Activated naive CD8-positive, alpha-beta T cell treated with anti-CD3 and anti-CD28 coated beads for 36 hours (primary cell): ENCODE data around the gene LST1. TPM values are rescaled to one million over a fixed set of nuclear protein-coding genes. Genes with fewer than 3 reads are reported as not detected.
A peak's percentile ranks its signal among the peaks of the same experiment; 100 is the strongest.

Experiments used
- DNase-seq: peaks from one replicate; pipeline ENCODE4 v3.0.0; 2021
- H3K27ac Mint-ChIP-seq: one replicate; pipeline ENCODE4 v1.8.0; 2022; ENCODE audit warnings: mild to moderate bottlenecking, moderate library complexity, mixed read lengths
- H3K27me3 Mint-ChIP-seq: one replicate; pipeline ENCODE4 v1.8.0; 2022; ENCODE audit warnings: mild to moderate bottlenecking, mixed read lengths
- H3K36me3 Mint-ChIP-seq: one replicate; pipeline ENCODE4 v1.8.0; 2021; ENCODE audit warnings: mild to moderate bottlenecking, mixed read lengths
- H3K4me1 Mint-ChIP-seq: one replicate; pipeline ENCODE4 v1.8.0; 2021; ENCODE audit warnings: mixed read lengths
- H3K4me3 Mint-ChIP-seq: one replicate; pipeline ENCODE4 v1.8.0; 2022; ENCODE audit warnings: mild to moderate bottlenecking, moderate library complexity, mixed read lengths
- H3K9me3 Mint-ChIP-seq: one replicate; pipeline ENCODE4 v1.8.0; 2022; ENCODE audit warnings: mixed read lengths
- total RNA-seq, 2 experiments: library from RNA; stranded (reverse); gene quantifications; one replicate each; pipeline ENCODE4 v1.2.3, GENCODE V29; 2021

Gene LST1
- total RNA-seq, 2 experiments from 2014 or later, result 29.1 TPM

DNA sequence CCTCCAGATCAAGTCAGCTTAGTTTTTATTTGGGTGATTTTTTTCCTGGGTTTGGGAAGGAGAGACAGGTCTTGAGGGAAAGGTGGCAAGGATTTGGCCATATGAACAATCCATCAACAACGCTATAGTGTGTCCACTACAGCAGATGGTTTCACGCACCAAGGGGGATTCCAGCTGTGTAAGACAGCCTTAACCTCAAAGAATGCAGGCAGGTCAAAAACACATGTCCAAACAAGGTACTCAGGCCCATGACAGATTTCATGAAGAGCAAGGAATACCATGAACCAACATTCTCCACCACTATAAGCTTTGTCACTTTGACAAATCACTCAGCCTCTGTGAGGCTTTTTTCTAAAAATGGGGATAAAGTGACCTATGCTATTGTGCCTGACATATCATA is 30.9 kb downstream of the LST1 start:
- DNase-seq, result no peak
- peaks cover 32% of the 10 kb centered on the region for H3K36me3 Mint-ChIP-seq
- H3K27me3 Mint-ChIP-seq, result peaks cover 4% of the 10 kb centered on the region
- H3K4me3 Mint-ChIP-seq, result peak overlapping the region; percentile 90
- H3K9me3 Mint-ChIP-seq, result no peaks in the 10 kb centered on the region
- H3K27ac Mint-ChIP-seq, result peak overlapping the region; percentile 92
- peaks cover 39% of the 10 kb centered on the region for H3K4me1 Mint-ChIP-seq

DNA sequence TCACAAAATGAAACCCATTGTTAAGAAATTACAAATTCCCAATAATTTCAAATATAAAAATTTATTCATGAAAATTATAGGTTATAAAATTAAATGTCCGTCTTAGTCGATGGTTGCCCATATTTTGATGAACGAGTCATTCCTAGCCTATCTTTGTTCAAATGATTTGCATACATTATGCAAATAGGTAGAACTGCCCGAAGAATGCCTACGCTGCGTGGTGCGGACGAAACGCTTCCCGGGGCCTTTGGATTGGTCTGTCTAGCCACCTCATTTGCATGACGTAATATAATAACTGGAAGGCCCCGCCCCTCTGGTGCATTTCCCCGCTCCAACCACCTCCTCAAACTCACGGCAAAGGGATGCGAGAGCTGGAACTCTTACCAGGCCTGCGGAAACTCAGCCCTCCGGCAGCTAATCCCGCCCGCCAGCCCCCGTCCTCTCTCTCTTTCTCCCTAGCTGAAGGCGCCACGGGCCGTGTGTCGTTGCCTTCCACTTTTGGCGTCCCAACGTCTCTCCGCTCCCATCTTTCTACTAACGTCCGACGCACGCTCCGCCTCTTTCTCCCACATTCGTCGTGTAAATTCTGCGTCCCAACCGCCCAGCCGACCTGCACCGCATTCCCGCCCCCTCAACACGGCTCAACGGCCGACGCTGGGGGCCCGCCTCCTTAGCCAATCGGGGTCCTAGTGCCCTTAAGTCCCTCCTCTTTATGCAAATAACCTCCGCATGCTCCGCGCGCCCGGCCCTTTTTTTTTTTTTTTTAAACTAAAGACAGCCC is 33.9 kb downstream of the LST1 start:
- Mint-ChIP-seq H3K36me3 (peaks cover 54% of the 10 kb centered on the region), H3K4me1 (peaks cover 43% of the 10 kb centered on the region)

DNA sequence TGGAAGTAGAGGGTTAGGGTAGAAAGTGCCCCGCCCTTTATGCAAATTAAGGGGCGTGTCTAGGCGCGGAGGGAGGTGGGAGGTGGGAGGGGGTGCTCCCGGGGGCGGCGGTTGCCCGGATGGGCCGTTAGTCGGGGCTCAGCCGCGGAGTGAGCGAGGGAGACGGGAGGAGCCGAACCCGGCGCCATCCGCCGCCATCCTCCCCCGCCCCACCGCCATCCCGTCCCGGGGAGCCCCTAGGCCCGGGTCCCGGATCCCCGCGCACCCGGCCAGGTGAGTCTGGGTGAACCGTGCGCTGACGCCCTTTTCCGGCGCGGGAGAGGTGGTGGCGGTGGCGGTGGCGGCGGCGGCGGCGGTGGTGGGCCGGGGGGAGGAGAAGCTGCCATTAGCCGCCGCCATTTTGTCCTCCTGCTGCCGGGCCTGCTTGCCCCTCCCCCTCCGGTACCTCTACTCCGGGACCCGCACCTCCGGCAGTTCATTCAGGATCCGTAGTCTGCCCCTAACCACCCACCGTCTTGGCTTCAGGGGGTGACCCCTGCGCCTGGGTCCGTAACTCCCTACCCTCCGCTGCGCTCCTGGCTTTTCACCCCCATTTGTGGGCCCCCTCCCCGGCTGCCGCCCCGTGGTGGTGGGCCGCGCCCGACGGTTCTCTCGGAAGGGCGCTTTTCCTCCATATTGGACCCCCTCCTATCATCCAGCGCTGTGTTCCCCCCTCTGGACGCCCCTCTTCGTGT is 34.7 kb downstream of the LST1 start, which contains the start of gene PRRC2A:
PRRC2A (plus strand) TSS at position 130 of the 734 bp plus-strand sequence. CDS start 2,075 bp downstream, outside the sequence.
- Mint-ChIP-seq H3K4me3 (peak within 1 kb of the TSS; percentile 85), H3K9me3 (no peaks in the 10 kb centered on the region), H3K27ac (peak within 1 kb of the TSS; percentile 97), H3K4me1 (peaks cover 35% of the 10 kb centered on the region), H3K36me3 (peaks cover 60% of the 10 kb centered on the region), H3K27me3 (peaks cover 4% of the 10 kb centered on the region)
- no peak for DNase-seq

More for the DNA sequence above, 33.9 kb downstream of the LST1 start:
- peak overlapping the region; percentile 97 for H3K27ac Mint-ChIP-seq
- peaks cover 4% of the 10 kb centered on the region for H3K27me3 Mint-ChIP-seq
- DNase-seq, result peak; percentile 98
- H3K4me3 Mint-ChIP-seq, result peak overlapping the region; percentile 85
- no peaks in the 10 kb centered on the region for H3K9me3 Mint-ChIP-seq

DNA sequence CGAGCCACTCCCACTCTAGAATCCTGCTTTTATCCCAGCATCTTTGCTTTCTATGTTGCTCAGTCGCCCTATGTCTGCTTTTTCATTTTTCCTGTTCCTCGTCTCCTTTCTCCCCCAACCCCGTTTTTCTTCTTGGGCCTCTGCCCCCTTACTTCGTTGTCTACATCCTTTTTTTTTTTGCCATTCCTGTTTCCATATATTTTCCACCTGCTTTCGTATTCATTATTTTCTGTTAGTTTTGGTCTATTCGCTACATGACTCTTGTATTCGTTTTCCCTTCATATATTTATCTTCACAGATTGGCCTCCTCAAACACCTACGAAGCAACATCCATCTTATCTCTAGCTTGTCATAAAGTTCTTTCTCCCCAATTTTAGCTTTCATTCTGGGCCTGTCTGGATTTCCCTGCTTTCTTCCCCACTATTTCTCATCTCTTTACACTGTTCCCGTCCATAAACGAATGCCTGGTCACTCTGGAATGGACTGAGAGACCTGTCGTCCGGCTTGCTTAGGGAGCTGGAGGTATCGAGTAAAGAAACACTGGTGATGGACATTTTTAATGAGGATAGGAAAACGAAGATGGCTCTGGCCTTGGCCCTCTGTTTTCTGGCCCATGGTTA is 35.4 kb downstream of the LST1 start:
- no peak for DNase-seq
- Mint-ChIP-seq H3K27me3 (peaks cover 4% of the 10 kb centered on the region), H3K4me1 (peaks cover 31% of the 10 kb centered on the region), H3K27ac (peak overlapping the region; percentile 97), H3K36me3 (peaks cover 61% of the 10 kb centered on the region), H3K4me3 (peak overlapping the region; percentile 85), H3K9me3 (no peaks in the 10 kb centered on the region)

DNA sequence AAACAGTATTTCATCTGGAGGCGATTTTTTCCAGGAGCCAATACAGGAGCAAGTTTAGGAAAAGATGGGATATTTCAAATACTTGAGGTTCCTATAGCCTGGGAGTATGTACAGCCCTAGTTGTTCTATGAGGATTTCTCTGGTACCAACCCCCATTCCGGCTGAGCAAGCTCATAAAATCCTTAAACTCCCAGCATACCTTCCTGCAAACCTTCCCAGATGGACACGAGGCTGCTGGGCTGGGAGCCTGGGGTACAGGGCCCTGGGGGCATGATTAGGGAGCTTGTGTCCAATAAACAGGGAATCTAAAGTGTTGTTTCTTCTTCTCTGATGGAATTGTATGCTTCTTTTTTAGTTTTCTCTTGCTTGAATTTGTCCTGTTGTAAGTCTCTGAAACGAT is 35.9 kb downstream of the LST1 start:
- H3K27ac Mint-ChIP-seq, result peak overlapping the region; percentile 97
- DNase-seq, result no peak
- H3K4me3 Mint-ChIP-seq, result peak overlapping the region; percentile 85
- H3K4me1 Mint-ChIP-seq, result peaks cover 26% of the 10 kb centered on the region
- H3K36me3 Mint-ChIP-seq, result peaks cover 59% of the 10 kb centered on the region
- H3K9me3 Mint-ChIP-seq, result no peaks in the 10 kb centered on the region
- H3K27me3 Mint-ChIP-seq, result peaks cover 4% of the 10 kb centered on the region

DNA sequence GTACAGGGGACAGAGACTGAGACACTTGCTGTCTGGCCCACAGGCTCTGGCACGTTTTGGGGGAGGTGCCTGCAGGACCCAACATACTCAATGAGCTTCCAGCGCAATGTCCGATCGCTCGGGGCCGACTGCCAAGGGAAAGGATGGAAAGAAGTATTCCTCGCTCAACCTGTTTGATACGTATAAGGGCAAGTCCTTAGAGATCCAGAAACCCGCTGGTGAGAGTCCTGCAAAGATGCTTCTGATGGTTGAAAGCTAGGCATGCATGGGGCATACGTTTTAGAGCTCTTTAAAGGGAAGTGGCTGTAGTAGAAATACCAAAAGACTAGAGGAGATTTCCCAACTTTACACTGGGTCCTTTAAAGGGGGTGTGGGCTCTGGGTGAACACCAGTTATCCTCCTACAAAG is 36.6 kb downstream of the LST1 start:
- H3K9me3 Mint-ChIP-seq, result no peaks in the 10 kb centered on the region
- peak overlapping the region; percentile 97 for H3K27ac Mint-ChIP-seq
- peaks cover 23% of the 10 kb centered on the region for H3K4me1 Mint-ChIP-seq
- peaks cover 65% of the 10 kb centered on the region for H3K36me3 Mint-ChIP-seq
- H3K27me3 Mint-ChIP-seq, result peaks cover 4% of the 10 kb centered on the region
- H3K4me3 Mint-ChIP-seq, result peak overlapping the region; percentile 85
- no peak for DNase-seq

DNA sequence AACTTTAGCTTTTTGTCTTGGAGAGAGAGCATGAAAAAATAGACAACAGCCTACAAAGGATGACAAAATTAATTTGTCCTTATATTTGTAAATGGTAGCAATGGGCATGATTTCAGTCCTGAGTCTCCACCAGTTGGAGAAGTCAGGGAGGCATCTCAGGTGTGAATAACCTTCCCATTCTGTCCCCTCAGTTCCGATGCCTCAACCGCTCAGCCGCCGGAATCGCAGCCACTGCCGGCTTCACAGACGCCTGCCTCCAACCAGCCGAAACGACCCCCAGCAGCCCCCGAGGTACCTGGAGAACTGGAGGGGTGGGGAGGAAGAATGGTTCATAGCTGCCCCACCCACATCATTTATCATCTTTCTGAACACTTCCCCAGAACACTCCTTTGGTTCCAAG is 38.0 kb downstream of the LST1 start:
- Mint-ChIP-seq H3K27ac (peak overlapping the region; percentile 17), H3K4me3 (no peak overlapping the region), H3K9me3 (no peaks in the 10 kb centered on the region), H3K36me3 (peaks cover 64% of the 10 kb centered on the region), H3K4me1 (peaks cover 18% of the 10 kb centered on the region), H3K27me3 (peaks cover 4% of the 10 kb centered on the region)
- DNase-seq, result no peak

DNA sequence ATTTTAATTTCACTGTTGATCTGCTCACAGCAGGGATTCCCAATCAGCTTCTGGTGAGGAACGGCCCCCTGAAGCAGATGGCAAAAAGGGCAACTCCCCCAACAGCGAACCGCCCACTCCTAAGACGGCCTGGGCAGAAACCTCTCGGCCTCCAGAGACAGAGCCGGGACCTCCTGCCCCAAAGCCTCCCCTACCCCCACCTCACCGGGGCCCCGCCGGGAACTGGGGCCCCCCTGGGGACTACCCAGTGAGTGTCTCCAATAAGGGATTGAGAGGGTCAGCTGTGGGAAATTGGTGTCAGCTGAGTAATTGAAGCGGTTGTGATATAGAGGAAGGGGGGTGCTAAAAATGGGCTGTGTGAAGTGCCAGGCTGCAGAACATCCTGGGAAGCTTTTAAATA is 40.9 kb downstream of the LST1 start:
- Mint-ChIP-seq H3K36me3 (peaks cover 69% of the 10 kb centered on the region), H3K9me3 (no peaks in the 10 kb centered on the region), H3K4me1 (peaks cover 16% of the 10 kb centered on the region), H3K27me3 (no peaks in the 10 kb centered on the region), H3K27ac (peak overlapping the region; percentile 43), H3K4me3 (no peak overlapping the region)
- DNase-seq, result no peak

DNA sequence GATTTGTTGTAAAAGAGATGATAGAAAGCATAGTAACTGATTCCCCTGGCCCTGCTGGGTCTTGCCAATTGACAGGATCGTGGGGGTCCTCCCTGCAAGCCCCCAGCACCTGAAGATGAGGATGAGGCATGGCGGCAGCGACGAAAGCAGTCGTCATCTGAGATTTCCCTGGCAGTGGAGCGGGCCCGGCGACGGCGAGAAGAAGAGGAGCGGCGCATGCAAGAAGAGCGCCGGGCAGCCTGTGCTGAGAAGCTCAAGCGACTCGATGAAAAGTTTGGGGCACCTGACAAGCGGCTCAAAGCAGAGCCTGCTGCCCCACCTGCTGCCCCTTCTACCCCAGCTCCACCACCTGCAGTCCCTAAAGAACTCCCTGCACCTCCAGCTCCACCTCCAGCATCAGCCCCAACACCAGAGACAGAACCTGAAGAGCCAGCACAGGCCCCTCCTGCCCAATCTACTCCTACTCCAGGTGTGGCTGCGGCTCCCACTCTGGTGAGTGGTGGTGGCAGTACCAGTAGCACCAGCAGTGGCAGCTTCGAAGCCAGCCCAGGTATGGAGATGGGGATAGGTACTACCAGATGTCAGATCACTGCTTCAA is 41.7 kb downstream of the LST1 start:
- no peaks in the 10 kb centered on the region for H3K9me3 Mint-ChIP-seq
- peaks cover 8% of the 10 kb centered on the region for H3K4me1 Mint-ChIP-seq
- H3K36me3 Mint-ChIP-seq, result peaks cover 62% of the 10 kb centered on the region
- no peaks in the 10 kb centered on the region for H3K27me3 Mint-ChIP-seq
- peak overlapping the region; percentile 50 for H3K27ac Mint-ChIP-seq
- H3K4me3 Mint-ChIP-seq, result no peak overlapping the region
- no peak for DNase-seq

DNA sequence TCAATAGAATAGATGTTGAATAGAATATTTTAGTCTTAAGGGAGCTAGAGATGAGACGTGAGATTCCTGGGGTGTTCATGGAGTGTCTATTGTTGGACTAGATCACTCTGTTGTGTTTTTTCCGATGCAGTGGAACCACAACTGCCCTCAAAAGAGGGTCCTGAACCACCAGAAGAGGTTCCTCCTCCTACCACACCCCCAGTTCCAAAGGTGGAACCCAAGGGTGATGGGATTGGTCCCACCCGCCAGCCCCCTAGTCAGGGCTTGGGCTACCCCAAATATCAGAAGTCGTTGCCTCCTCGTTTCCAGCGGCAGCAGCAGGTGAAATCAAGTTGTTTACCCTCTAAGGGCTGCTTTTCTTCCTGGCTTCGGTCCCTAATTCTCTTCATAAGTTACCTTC is 42.9 kb downstream of the LST1 start:
- Mint-ChIP-seq H3K27ac (no peak overlapping the region), H3K36me3 (peaks cover 55% of the 10 kb centered on the region)

DNA sequence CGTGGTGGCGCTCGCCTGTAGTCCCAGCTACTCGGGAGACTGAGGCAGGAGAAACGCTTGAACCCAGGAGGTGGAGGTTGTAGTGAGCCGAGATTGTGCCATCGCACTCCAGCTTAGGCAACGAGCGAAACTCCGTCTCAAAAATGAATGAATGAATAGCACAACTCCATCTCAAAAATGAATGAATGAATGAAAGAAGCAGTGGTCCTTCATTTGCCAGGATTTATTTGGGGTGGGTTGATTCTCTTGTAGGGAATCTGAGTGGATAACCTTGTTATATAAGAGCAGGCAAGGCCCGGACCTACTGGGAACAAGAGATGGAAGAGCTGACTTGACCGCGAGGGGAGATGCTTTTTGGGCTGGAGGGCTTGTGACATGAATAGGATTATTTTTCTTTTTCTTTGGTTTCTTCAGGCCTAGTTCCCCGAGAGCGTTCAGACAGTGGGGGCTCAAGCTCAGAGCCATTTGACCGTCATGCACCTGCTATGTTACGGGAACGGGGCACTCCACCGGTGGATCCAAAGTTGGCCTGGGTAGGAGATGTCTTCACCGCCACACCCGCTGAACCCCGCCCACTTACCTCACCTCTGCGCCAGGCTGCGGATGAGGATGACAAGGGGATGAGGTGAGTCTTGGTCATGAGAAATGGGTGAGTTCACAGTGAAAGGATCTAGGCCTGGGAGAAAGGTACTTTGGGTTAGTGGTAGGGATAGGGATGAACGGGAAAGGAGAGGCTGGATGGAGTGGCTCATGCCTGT is 44.3 kb downstream of the LST1 start:
- H3K27me3 Mint-ChIP-seq, result no peaks in the 10 kb centered on the region
- H3K4me1 Mint-ChIP-seq, result peaks cover 6% of the 10 kb centered on the region
- H3K36me3 Mint-ChIP-seq, result peaks cover 47% of the 10 kb centered on the region
- peak overlapping the region; percentile 75 for H3K27ac Mint-ChIP-seq
- no peak overlapping the region for H3K4me3 Mint-ChIP-seq
- DNase-seq, result no peak
- H3K9me3 Mint-ChIP-seq, result no peaks in the 10 kb centered on the region

More for the DNA sequence above, 42.9 kb downstream of the LST1 start:
- no peaks in the 10 kb centered on the region for H3K9me3 Mint-ChIP-seq
- no peaks in the 10 kb centered on the region for H3K27me3 Mint-ChIP-seq
- H3K4me1 Mint-ChIP-seq, result peaks cover 6% of the 10 kb centered on the region
- H3K4me3 Mint-ChIP-seq, result no peak overlapping the region
- no peak for DNase-seq

DNA sequence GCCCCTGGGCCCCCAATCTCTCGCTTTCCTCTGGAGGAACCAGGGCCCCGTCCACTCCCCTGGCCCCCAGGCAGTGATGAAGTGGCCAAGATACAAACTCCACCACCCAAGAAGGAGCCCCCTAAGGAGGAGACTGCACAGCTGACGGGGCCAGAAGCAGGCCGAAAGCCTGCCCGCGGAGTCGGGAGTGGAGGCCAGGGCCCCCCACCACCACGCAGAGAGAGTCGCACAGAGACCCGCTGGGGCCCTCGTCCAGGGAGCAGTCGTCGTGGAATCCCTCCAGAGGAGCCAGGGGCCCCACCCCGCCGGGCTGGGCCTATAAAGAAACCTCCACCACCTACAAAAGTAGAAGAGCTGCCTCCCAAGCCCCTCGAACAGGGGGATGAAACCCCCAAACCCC is 45.1 kb downstream of the LST1 start:
- no peaks in the 10 kb centered on the region for H3K27me3 Mint-ChIP-seq
- H3K9me3 Mint-ChIP-seq, result no peaks in the 10 kb centered on the region
- H3K36me3 Mint-ChIP-seq, result peaks cover 40% of the 10 kb centered on the region
- no peak for DNase-seq
- peak overlapping the region; percentile 75 for H3K27ac Mint-ChIP-seq
- peaks cover 3% of the 10 kb centered on the region for H3K4me1 Mint-ChIP-seq
- no peak overlapping the region for H3K4me3 Mint-ChIP-seq

DNA sequence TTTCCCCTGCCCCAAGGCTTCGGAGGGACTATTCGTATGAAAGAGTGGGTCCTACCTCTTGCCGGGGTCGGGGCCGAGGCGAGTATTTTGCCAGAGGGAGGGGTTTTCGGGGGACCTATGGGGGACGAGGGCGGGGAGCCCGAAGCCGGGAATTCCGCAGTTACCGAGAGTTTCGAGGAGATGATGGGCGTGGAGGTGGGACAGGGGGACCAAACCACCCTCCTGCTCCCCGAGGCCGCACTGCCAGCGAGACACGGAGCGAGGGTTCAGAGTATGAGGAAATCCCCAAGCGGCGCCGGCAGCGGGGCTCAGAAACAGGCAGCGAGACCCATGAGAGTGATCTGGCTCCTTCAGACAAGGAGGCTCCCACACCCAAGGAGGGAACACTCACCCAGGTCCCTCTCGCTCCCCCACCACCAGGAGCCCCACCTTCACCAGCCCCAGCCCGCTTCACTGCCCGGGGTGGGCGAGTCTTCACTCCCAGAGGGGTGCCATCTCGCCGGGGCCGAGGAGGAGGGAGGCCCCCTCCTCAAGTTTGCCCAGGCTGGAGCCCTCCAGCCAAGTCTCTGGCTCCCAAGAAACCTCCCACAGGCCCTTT is 45.7 kb downstream of the LST1 start:
- Mint-ChIP-seq H3K36me3 (peaks cover 34% of the 10 kb centered on the region), H3K4me3 (no peak overlapping the region), H3K27ac (peak overlapping the region; percentile 10), H3K9me3 (no peaks in the 10 kb centered on the region), H3K27me3 (no peaks in the 10 kb centered on the region), H3K4me1 (peaks cover 3% of the 10 kb centered on the region)
- no peak for DNase-seq
